SU-DHL-6 (cell line): ENCODE measurements around the gene ANKK1.

Experiments used
- H2AFZ ChIP-seq: fragments of 200-600 bp; sonication (generic); 2 replicates; pipeline ENCODE4 v1.6.1; 2014; ENCODE audit warnings: low read depth, mild to moderate bottlenecking, moderate library complexity, mixed read lengths, antibody characterized with exemption, low read length; ENCODE audit not compliant: severe bottlenecking
- H3F3A ChIP-seq: fragments of 200-600 bp; shearing (Covaris generic); 2 replicates; pipeline ENCODE4 v1.6.0; 2016; ENCODE audit warnings: antibody characterized with exemption, mild to moderate bottlenecking; ENCODE audit not compliant: insufficient read depth
- H3K27ac ChIP-seq: fragments of 200-600 bp; sonication (generic); 2 replicates; pipeline ENCODE4 v1.5.1; 2016; ENCODE audit warnings: low read depth, mild to moderate bottlenecking, low read length, moderate library complexity, mixed read lengths
- H3K27me3 ChIP-seq: fragments of 200-600 bp; sonication (generic), shearing (Covaris generic); 2 replicates; pipeline ENCODE4 v1.6.0; 2014; ENCODE audit warnings: mild to moderate bottlenecking, low read length
- H3K36me3 ChIP-seq: fragments of 200-600 bp; sonication (generic); 2 replicates; pipeline ENCODE4 v1.6.1; 2014; ENCODE audit warnings: mild to moderate bottlenecking, low read length, mixed read lengths
- H3K4me2 ChIP-seq: fragments of 300-600, 200-600 bp; shearing (Covaris generic), sonication (generic); 2 replicates; pipeline ENCODE4 v1.6.0; 2014; ENCODE audit warnings: low read length, low read depth, mild to moderate bottlenecking; ENCODE audit not compliant: poor library complexity, severe bottlenecking
- H3K4me3 ChIP-seq: fragments of 200-600 bp; sonication (generic); 2 replicates; pipeline ENCODE4 v1.5.1; 2014; ENCODE audit warnings: antibody characterized with exemption, low read length, mild to moderate bottlenecking, mixed read lengths; ENCODE audit not compliant: insufficient read depth, poor library complexity, severe bottlenecking
- H3K79me2 ChIP-seq: fragments of 200-600 bp; sonication (generic); 2 replicates; pipeline ENCODE4 v1.6.1; 2014; ENCODE audit warnings: mild to moderate bottlenecking, low read length, moderate library complexity; ENCODE audit not compliant: insufficient read depth
- H3K9ac ChIP-seq: fragments of 200-600 bp; sonication (generic); 2 replicates; pipeline ENCODE4 v1.7.0; 2014; ENCODE audit warnings: mild to moderate bottlenecking, low read length
- H3K9me2 ChIP-seq: fragments of 200-600 bp; sonication (generic); replicated peaks from 2 replicates; pipeline ENCODE4 v1.6.1; 2014; ENCODE audit warnings: low read length; ENCODE audit not compliant: insufficient read depth
- H3K9me3 ChIP-seq: fragments of 200-600 bp; sonication (generic); 2 replicates; pipeline ENCODE4 v1.6.1; 2014; ENCODE audit warnings: low read length, mixed read lengths; ENCODE audit not compliant: insufficient read depth
- H4K20me1 ChIP-seq: fragments of 200-600 bp; sonication (generic); 2 replicates; pipeline ENCODE4 v1.6.1; 2014; ENCODE audit warnings: low read depth, mild to moderate bottlenecking, antibody characterized with exemption, low read length, moderate library complexity, mixed read lengths
- EZH2phosphoT487 ChIP-seq: fragments of 200-600 bp; sonication (generic), shearing (Covaris generic); conservative IDR thresholded peaks from 2 replicates; pipeline ENCODE4 v1.6.1; 2018; ENCODE audit warnings: mild to moderate bottlenecking, antibody characterized with exemption, low read length, moderate library complexity, mixed read lengths
- TF ChIP-seq, protein P1 (sequence below): fragments of 200-600 bp; sonication (generic); IDR thresholded peaks from one replicate; pipeline ENCODE4 v1.5.1; 2017; ENCODE audit warnings: antibody characterized with exemption, mild to moderate bottlenecking, low read length, moderate library complexity; ENCODE audit not compliant: insufficient read depth, poor library complexity, severe bottlenecking

Gene ANKK1

DNA sequence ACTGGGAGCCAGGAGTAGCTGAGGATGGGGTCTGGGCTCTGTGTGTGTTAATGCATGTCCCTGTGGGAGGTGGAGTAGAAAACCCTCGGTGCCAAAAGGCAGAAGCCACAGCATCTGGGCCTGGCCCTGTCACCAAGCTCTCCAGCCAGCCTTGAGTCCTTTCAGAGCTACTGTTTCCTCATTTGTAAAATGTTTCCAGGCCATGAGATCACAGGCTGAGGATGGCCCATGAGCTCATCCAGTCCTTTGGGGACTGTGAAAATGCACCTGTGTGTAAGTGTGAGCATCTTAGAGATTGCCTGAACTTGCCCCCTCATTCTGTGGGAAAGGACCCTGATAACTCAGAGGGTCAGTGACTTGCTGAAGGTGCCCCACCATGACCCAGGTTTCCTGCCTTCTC is 9.1 kb downstream of the ANKK1 start:
- Histone ChIP-seq H3K79me2 (no peaks in the 10 kb centered on the region), H3K9me3 (no peaks in the 10 kb centered on the region), H3F3A (no peaks in the 10 kb centered on the region), H3K9ac (no peak overlapping the region), H3K4me3 (no peak overlapping the region), H3K27ac (no peak overlapping the region), H3K4me2 (no peak overlapping the region), H2AFZ (no peak overlapping the region), H3K36me3 (no peaks in the 10 kb centered on the region), H3K9me2 (no peaks in the 10 kb centered on the region), H4K20me1 (no peaks in the 10 kb centered on the region), H3K27me3 (no peaks in the 10 kb centered on the region)
- TF ChIP-seq, protein P1, sequence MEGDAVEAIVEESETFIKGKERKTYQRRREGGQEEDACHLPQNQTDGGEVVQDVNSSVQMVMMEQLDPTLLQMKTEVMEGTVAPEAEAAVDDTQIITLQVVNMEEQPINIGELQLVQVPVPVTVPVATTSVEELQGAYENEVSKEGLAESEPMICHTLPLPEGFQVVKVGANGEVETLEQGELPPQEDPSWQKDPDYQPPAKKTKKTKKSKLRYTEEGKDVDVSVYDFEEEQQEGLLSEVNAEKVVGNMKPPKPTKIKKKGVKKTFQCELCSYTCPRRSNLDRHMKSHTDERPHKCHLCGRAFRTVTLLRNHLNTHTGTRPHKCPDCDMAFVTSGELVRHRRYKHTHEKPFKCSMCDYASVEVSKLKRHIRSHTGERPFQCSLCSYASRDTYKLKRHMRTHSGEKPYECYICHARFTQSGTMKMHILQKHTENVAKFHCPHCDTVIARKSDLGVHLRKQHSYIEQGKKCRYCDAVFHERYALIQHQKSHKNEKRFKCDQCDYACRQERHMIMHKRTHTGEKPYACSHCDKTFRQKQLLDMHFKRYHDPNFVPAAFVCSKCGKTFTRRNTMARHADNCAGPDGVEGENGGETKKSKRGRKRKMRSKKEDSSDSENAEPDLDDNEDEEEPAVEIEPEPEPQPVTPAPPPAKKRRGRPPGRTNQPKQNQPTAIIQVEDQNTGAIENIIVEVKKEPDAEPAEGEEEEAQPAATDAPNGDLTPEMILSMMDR = no peak
- TF ChIP-seq EZH2phosphoT487 = no peak

DNA sequence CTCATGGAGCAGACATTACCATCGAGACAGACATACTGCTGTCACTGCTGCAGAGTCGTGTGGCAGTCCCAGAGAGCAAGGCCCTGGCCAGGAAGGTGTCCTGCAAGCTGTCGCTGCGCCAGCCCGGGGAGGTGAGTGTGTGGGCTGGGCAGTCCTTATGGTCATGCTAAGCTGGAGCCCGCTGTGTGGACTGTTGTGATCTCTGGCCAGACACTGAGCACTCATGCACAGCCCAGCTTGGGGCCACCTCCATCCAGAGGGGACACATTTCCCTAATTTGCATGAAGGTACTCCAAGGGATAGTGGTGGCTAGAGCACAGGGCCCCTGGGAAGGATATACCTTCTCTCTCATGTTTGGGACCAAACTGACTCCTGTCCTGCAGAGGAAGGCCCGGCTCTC is 9.6 kb downstream of the ANKK1 start:
- Histone ChIP-seq H2AFZ (no peak overlapping the region), H3K9me2 (no peaks in the 10 kb centered on the region), H3K4me3 (no peak overlapping the region), H3K36me3 (no peaks in the 10 kb centered on the region), H3K27me3 (no peaks in the 10 kb centered on the region), H3K9me3 (no peaks in the 10 kb centered on the region), H4K20me1 (no peaks in the 10 kb centered on the region), H3K9ac (no peak overlapping the region), H3K27ac (no peak overlapping the region), H3K4me2 (no peak overlapping the region), H3F3A (no peaks in the 10 kb centered on the region), H3K79me2 (no peaks in the 10 kb centered on the region)
- TF ChIP-seq, protein P1 = no peak
- no peak for TF ChIP-seq EZH2phosphoT487

DNA sequence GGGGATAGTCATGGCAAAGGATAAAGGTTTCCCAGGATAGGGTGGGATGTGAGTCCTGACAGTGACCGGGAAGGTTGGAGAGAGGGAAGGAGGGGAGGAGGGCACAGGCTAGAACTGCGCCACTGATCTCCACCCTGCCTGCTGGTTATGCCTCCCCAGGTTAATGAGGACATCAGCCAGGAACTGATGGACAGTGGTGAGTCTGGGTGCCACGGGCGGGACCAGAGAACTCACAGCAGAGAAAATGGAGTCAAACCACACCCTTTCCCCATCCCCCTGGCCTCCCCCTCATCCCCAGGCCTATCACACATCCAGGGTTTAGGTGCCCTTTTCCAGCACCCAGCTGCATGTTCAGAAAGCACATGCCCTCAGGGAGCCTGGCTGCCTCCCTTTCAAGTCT is 10.2 kb downstream of the ANKK1 start:
- no peak overlapping the region for H3K9ac ChIP-seq
- H3K9me3 ChIP-seq = no peaks in the 10 kb centered on the region
- no peaks in the 10 kb centered on the region for H3K36me3 ChIP-seq
- H3K27me3 ChIP-seq = no peaks in the 10 kb centered on the region
- H3K4me3 ChIP-seq = no peak overlapping the region
- H3K79me2 ChIP-seq = no peaks in the 10 kb centered on the region
- TF ChIP-seq EZH2phosphoT487 = no peak
- TF ChIP-seq, protein P1 = no peak
- H3F3A ChIP-seq = no peaks in the 10 kb centered on the region
- H3K4me2 ChIP-seq = no peak overlapping the region
- H2AFZ ChIP-seq = no peak overlapping the region
- no peaks in the 10 kb centered on the region for H4K20me1 ChIP-seq
- no peak overlapping the region for H3K27ac ChIP-seq
- H3K9me2 ChIP-seq = no peaks in the 10 kb centered on the region
